GM12878 (cell line): ENCODE results near the gene EHBP1.

Experiments used
- ATF3 ChIP-seq: IDR thresholded peaks from 2 replicates; pipeline ENCODE4 v1.6.1; 2011; ENCODE audit warnings: low read depth, mild to moderate bottlenecking, low read length, moderate library complexity, borderline replicate concordance; ENCODE audit errors: extremely low read depth
- CEBPB ChIP-seq, 2 experiments: fragments of 150-350 bp in 1 of 2; IDR thresholded peaks; 2 replicates each; pipeline ENCODE4 v1.6.1; 2012 to 2014; ENCODE audit warnings: low read depth in 2 of 2, low read length in 2 of 2, borderline replicate concordance in 1 of 2, inconsistent platforms in 1 of 2
- EGR1 ChIP-seq, 2 experiments: IDR thresholded peaks; 1 replicate in 1 of 2; 2 replicates in 1 of 2; pipeline ENCODE4 v1.6.1; 2011 to 2012; ENCODE audit warnings: low read depth in 2 of 2, low read length in 2 of 2, borderline replicate concordance in 1 of 2, mild to moderate bottlenecking in 1 of 2, moderate library complexity in 1 of 2
- RFX5 ChIP-seq: IDR thresholded peaks from 2 replicates; pipeline ENCODE4 v1.6.1; 2011; ENCODE audit warnings: low read depth, low read length, improper control_type of control experiment
- SIX5 ChIP-seq: IDR thresholded peaks from 2 replicates; pipeline ENCODE4 v1.6.1; 2011; ENCODE audit warnings: mild to moderate bottlenecking, low read depth, low read length, moderate library complexity; ENCODE audit not compliant: severe bottlenecking
- TF ChIP-seq, protein P1 (sequence below): IDR thresholded peaks from 2 replicates; pipeline ENCODE4 v1.6.1; 2011; ENCODE audit warnings: low read depth, low read length, improper control_type of control experiment, borderline replicate concordance

GRCh38 chr2:62787386-62787785 is 81.9 kb downstream of the EHBP1 start:
- TF ChIP-seq EGR1 (IDR thresholded peaks at IDR 0.05; ENCODE audit: borderline replicate concordance in 1 of 2, low read depth in 2 of 2, low read length in 2 of 2) (no peak), RFX5 (no peak), ATF3 (no peak), SIX5 (no peak), CEBPB (IDR thresholded peaks at IDR 0.05; ENCODE audit: borderline replicate concordance in 1 of 2, low read depth in 2 of 2, low read length in 2 of 2) (no peak)
- TF ChIP-seq, protein P1, sequence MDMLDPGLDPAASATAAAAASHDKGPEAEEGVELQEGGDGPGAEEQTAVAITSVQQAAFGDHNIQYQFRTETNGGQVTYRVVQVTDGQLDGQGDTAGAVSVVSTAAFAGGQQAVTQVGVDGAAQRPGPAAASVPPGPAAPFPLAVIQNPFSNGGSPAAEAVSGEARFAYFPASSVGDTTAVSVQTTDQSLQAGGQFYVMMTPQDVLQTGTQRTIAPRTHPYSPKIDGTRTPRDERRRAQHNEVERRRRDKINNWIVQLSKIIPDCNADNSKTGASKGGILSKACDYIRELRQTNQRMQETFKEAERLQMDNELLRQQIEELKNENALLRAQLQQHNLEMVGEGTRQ = no peak
